GM13977 (cell line): ENCODE data around the gene STT3B.

ENCODE experiments used
- DNase-seq: peaks from one replicate; pipeline ENCODE4 v3.0.0; 2012; ENCODE audit warnings: low spot score
- in situ Hi-C: fragments of 300-500 bp; cut with MboI; formaldehyde crosslinking; loops from one replicate; pipeline ENCODE4 v1.12.0; 2022; ENCODE audit warnings: low sequenced_read_pairs, low pct_unique_long_range_greater_than_20kb, mixed read lengths, inconsistent platforms; ENCODE audit not compliant: unreplicated experiment
- TF ChIP-seq, protein P1 (sequence below): IDR thresholded peaks from 2 replicates; pipeline ENCODE4 v1.5.1; 2012; ENCODE audit warnings: mild to moderate bottlenecking, control low read depth; ENCODE audit not compliant: insufficient read depth; ENCODE audit errors: extremely low read depth, missing control alignments

STT3B gene

DNA sequence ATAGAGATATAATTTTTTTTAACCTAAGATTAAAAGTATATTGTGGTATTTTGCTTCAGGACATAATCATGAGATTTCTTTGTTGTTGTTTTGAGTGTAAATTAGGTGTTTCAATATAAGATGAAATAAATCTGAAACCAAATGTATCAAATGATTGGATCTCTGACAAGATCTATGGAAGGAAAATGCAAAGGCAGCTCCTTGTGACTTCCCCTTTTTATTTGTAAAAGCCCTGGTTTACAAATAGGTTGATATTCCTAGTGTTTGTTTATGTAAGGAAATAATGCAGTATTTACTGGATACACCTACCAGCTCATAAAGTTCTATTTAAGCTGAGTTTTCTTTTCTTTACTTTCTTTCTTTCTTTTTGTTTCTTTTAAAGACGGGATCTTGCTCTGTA, 35.9 kb downstream of the STT3B start:
- TF ChIP-seq, protein P1, sequence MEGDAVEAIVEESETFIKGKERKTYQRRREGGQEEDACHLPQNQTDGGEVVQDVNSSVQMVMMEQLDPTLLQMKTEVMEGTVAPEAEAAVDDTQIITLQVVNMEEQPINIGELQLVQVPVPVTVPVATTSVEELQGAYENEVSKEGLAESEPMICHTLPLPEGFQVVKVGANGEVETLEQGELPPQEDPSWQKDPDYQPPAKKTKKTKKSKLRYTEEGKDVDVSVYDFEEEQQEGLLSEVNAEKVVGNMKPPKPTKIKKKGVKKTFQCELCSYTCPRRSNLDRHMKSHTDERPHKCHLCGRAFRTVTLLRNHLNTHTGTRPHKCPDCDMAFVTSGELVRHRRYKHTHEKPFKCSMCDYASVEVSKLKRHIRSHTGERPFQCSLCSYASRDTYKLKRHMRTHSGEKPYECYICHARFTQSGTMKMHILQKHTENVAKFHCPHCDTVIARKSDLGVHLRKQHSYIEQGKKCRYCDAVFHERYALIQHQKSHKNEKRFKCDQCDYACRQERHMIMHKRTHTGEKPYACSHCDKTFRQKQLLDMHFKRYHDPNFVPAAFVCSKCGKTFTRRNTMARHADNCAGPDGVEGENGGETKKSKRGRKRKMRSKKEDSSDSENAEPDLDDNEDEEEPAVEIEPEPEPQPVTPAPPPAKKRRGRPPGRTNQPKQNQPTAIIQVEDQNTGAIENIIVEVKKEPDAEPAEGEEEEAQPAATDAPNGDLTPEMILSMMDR = no peak
- DNase-seq = no peak
- in situ Hi-C loops = no loop called here

DNA sequence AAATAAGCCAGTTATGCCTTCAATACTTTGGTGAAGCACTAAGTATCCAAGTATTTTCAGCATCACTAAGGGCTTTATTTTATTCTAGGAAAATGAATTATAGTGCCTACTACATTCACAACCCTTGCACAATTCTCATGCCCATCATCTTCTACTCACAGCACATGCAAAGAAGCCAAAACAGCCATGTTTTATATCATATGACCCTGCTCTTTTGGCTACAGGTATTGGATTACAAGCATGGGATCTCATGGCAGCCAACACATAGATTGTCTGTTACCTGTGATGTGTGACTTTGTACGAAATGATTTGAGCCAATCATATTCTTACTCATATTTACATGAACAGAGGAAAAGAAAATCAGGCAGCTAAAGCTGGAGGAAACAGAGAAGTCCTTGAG, 38.6 kb downstream of the STT3B start:
- DNase-seq = no peak
- in situ Hi-C loops = no loop called here
- TF ChIP-seq, protein P1 = no peak

DNA sequence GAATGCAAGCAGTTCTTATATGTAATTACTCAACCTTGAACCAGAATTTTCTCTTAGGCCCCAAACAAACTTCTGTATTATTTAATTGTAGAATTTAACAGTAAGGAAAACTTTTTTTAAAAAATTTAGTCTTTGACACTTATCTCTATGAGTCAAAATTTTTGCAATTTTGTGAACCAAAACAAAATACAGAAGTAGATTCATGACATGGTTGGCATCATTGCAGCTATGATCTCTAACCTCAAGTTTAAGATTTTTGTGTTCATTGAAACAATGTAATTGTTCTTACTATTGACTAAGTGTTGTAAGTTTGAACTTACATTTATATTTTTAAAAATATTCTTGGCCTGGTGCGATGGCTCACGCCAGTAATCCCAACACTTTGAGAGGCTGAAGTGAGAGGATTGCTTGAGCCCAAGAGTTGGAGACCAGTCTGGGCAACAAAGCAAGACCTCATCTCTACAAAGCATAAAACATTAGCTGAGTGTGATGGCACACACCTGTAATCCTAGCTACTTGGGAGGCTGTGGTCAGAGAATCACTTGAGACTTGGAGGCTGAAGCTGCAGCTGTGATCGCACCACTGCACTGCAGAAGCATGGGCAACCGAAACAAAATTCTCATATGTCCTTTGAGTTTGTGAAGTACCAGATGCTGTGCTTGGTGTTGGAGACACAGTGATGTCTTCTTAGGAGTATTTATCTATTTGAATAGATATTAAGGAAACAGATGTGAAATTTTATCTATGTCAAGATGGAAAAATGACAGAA, 39.7 kb downstream of the STT3B start:
- in situ Hi-C loops = no loop called here
- DNase-seq = no peak
- TF ChIP-seq, protein P1 = no peak

DNA sequence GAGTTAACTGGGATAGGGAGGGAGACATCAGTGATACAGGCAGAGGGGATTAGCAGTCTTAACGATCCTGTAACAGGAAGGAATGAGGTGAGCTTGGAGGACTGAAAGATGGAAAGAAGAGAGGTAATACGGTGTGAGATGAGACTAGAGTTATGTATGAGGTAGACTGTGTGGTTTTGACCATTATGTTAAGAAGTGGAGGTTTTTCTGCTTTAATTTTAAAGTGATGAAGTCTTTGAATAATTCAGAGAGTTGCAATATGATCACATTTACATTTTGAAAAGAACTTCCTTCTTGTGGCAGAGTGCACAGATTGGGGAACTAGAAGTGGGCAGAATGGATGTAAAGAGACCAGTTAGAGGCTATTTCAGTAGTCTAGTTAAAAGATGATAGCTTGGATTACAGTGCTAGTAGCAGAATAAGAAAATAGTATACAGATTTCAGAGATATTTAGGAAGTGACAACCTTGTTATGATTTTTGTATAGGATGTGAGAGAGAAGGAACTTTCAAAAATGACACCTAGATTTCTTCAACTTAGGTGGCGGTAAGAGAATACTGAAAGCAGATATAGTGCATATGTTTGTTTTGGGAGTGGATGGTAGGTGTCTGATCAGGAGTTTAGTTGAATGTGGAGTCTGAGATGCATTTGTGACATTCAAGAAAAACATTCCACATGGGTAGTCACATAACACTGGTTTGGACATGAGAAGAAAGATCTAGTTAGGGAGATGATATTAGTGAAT, 40.5 kb downstream of the STT3B start:
- TF ChIP-seq, protein P1 = no peak
- DNase-seq = no peak
- in situ Hi-C loops = no loop called here

DNA sequence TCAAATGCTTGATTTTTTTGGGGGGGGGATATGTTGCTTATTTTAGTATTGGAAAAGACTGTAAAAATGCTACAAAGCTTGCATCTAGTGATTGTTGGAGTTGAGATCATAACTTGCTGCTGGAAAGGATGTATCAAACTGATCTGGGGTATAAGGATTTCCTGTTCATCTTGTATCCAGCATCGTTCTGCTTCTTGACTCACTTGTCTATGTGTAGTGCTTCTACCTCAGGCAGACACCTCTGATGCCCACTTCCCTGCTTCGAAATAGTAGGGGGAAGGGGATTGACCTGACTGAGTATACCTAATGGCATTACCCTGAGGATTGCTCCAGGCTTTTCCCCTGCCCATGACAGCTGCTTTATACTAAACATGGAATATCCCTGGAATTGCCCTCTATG, 42.7 kb downstream of the STT3B start:
- no peak for DNase-seq
- TF ChIP-seq, protein P1 = no peak
- in situ Hi-C loops = no loop called here

DNA sequence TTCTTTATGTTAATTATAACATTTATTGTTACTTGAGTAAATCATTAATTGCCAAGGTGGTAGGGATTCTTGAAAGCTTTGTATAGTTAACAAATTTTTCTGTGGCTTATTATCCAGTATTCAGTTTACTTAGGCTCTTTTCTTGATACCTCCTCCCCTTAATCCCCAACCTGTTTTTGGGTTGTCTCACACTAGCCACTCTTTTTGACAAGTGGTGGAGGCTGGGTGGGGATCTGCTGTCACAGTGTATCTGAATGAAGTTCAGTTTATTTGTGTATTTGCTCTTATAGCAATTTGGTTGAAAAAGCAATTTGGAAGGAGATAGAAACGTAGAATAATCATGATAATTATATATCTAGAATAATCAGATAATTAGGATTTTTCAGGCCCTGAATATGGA, 43.8 kb downstream of the STT3B start:
- no peak for DNase-seq
- in situ Hi-C loops = no loop called here

More for the DNA sequence above, 43.8 kb downstream of the STT3B start:
- TF ChIP-seq, protein P1 = no peak
